DMS 273 (cell line): Measurements from ENCODE around the gene PRKAG2.

Source experiments
- DNase-seq: peaks from one replicate; lab custom pipeline; 2025; ENCODE audit not compliant: unreplicated experiment; lab: John Stamatoyannopoulos, UW

Gene PRKAG2

GRCh38 chr7:151885202-151885580 is 8.3 kb upstream of the PRKAG2 start:
- DNase-seq = no peak

- DNase-seq = no peak
These were observed 7.6 kb upstream of the PRKAG2 start for GRCh38 chr7:151884312-151885201.

GRCh38 chr7:151883857-151884256 is 6.9 kb upstream of the PRKAG2 start:
- DNase-seq = no peak

GRCh38 chr7:151882734-151883133 is 5.8 kb upstream of the PRKAG2 start:
- DNase-seq = no peak

GRCh38 chr7:151880688-151881087 is 3.8 kb upstream of the PRKAG2 start:
- DNase-seq = no peak

GRCh38 chr7:151877911-151878835 is 1.3 kb upstream of the PRKAG2 start:
- no peak for DNase-seq

- peak; percentile 92 for DNase-seq
These were observed 695 bp downstream of the PRKAG2 start for GRCh38 chr7:151875942-151876898.

- peak; percentile 16 for DNase-seq
These were observed 2.4 kb downstream of the PRKAG2 start for GRCh38 chr7:151874479-151874878.

GRCh38 chr7:151873402-151873965 is 3.4 kb downstream of the PRKAG2 start:
- DNase-seq = no peak

GRCh38 chr7:151872531-151873401 is 4.1 kb downstream of the PRKAG2 start:
- DNase-seq = no peak

GRCh38 chr7:151871904-151872303 is 5.0 kb downstream of the PRKAG2 start:
- no peak for DNase-seq

- no peak for DNase-seq
These were observed 5.7 kb downstream of the PRKAG2 start for GRCh38 chr7:151871189-151871735.

GRCh38 chr7:151869968-151870918 is 6.7 kb downstream of the PRKAG2 start:
- DNase-seq = no peak

- DNase-seq = no peak
These were observed 7.5 kb downstream of the PRKAG2 start for GRCh38 chr7:151869455-151869854.

- DNase-seq = no peak
These were observed 7.8 kb downstream of the PRKAG2 start for GRCh38 chr7:151869109-151869428.

GRCh38 chr7:151868396-151869108 is 8.4 kb downstream of the PRKAG2 start:
- no peak for DNase-seq

GRCh38 chr7:151867912-151868311 is 9.0 kb downstream of the PRKAG2 start:
- DNase-seq = no peak
